ENCODE measurements around the gene RALGAPA1.

The RALGAPA1 gene

GRCh38 chr14:35492569-35493014 lies 316.5 kb downstream of the RALGAPA1 start:
- no peak for TF ChIP-seq Cebpa-rat (IDR thresholded peaks at IDR 0.05)

More at GRCh38 chr14:35492569-35493014, 316.5 kb downstream of the RALGAPA1 start:
- H3K4me3 ChIP-seq: no peak overlapping the region
- no peaks in the 10 kb centered on the region for H3K4me1 ChIP-seq
- no peak overlapping the region for H3K4me2 ChIP-seq
- H4K20me1 ChIP-seq: no peaks in the 10 kb centered on the region
- H3K9me3 ChIP-seq (replicated peaks in 1 of 11): peaks cover 0 to 20% (median 7%) of the 10 kb centered on the region in 11 experiments; a peak in 13 of 22 replicates
- no peak overlapping the region for H3K27ac ChIP-seq
- H3K27me3 ChIP-seq: no peaks in the 10 kb centered on the region
- H3K9ac ChIP-seq: no peak overlapping the region
- no peaks in the 10 kb centered on the region for H3K36me3 ChIP-seq
